ENCODE results near the gene ADAMTSL1.

The ADAMTSL1 gene

DNA sequence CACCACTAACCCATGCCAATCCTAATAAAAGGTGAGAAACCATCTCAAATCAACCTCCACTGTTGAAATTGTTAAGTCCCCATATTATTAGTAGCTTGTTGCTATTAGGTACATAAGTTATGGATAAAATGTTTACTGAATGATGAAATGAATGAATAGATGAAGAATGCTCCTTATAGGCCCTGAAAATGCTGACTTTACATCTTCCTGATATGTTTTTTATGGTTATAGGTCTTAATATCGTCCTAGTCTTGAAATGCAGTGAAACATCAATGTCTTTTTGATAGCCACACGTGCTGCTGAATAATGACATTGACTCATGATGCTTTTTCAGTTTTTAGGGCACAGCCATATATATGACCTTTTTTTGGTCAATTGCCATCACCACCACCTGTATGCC lies 281.3 kb downstream of the ADAMTSL1 start:
- CTCF ChIA-PET, result interaction anchor here (0.9 to 1.0 kb wide), 2 partner anchors 9 to 50 kb away, joined by 4 read pairs; no protein-coding TSS in a partner anchor

DNA sequence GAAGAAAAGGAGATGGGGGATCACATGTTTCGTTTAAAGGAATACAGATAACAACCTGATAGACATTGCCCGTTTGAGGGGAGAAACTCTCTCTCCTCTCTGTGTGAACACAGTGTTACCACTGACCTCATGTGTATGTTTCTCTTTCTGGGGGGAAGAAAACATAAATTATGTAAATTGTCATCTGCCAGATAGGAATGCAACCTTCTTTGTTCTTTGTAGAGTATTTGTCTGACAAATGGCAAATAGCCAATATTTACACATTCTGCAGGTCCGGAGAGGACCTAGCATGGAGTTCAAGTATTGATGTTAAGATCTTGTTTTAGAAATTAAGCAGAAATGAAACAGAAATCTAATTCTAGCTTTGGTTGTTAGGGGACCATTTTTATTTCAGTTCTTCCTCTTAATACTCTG lies 282.8 kb downstream of the ADAMTSL1 start:
- POLR2A ChIA-PET, result interaction anchor here (0.7 to 1.1 kb wide), 2 partner anchors 220 to 223 kb away, joined by 3 to 4 read pairs; no protein-coding TSS in a partner anchor

More for the DNA sequence above, 281.3 kb downstream of the ADAMTSL1 start:
- POLR2A ChIA-PET, result no interaction called here
- Histone ChIP-seq H3K9me3 (ENCODE audit: control insufficient read depth, insufficient read depth, low read depth, low read length) (no peaks in the 10 kb centered on the region), H3K27ac (ENCODE audit: extremely low read depth, low read depth, low read length) (no peak overlapping the region), H3K4me3 (ENCODE audit: low read depth, low read length) (no peak overlapping the region), H3K36me3 (ENCODE audit: control insufficient read depth in 2 of 2, insufficient read depth in 1 of 2, low read length in 2 of 2) (no peaks in the 10 kb centered on the region), H3K4me1 (ENCODE audit: control insufficient read depth, insufficient read depth, low read length) (no peaks in the 10 kb centered on the region)
- TF ChIP-seq ZFP69B (tag by site-specific recombination; IDR thresholded peaks at IDR 0.05) (no peak), MEIS1 (CRISPR knock-in tag; IDR thresholded peaks at IDR 0.05; ENCODE audit: borderline replicate concordance) (no peak), ZBTB21 (tag by site-specific recombination; IDR thresholded peaks at IDR 0.05) (no peak), ZSCAN30 (tag by site-specific recombination; IDR thresholded peaks at IDR 0.05) (no peak), ZNF214 (tag by site-specific recombination; IDR thresholded peaks at IDR 0.05; ENCODE audit: borderline replicate concordance) (no peak), GLIS2 (tag by site-specific recombination; IDR thresholded peaks at IDR 0.05) (no peak), ZNF426 (tag by site-specific recombination; IDR thresholded peaks at IDR 0.05) (no peak), ZNF138 (tag by site-specific recombination; IDR thresholded peaks at IDR 0.05; ENCODE audit: borderline replicate concordance) (no peak)

DNA sequence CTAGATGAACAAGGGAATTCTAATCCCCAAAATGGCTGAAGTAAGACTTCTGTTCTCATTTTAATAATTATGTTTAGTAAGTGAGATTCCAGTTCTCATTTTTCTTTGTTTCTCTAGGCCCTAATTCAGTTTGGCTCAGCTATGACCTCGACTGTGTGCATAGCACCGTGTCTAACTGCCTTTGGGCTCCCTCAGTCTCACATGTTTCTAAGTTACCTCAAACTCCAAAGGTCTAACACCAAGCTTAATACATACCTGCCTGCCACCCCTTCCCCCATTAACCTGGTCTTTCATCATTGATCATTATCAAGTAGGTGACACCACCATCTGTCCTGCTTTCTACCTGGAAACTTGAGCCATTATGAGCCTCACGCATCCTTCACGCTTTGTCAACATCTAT lies 285.9 kb downstream of the ADAMTSL1 start:
- no peak overlapping the region for H3K27ac ChIP-seq (ENCODE audit: extremely low read depth, low read depth, low read length)
- POLR2A ChIA-PET, result no interaction called here
- no peak overlapping the region for H3K4me3 ChIP-seq (ENCODE audit: low read depth, low read length)
- H3K4me1 ChIP-seq (ENCODE audit: control insufficient read depth, insufficient read depth, low read length), result peaks cover 4% of the 10 kb centered on the region; the same call in 1 of the 2 replicates
- H3K36me3 ChIP-seq (ENCODE audit: control insufficient read depth in 2 of 2, insufficient read depth in 1 of 2, low read length in 2 of 2), result no peaks in the 10 kb centered on the region
- TF ChIP-seq, protein P1, sequence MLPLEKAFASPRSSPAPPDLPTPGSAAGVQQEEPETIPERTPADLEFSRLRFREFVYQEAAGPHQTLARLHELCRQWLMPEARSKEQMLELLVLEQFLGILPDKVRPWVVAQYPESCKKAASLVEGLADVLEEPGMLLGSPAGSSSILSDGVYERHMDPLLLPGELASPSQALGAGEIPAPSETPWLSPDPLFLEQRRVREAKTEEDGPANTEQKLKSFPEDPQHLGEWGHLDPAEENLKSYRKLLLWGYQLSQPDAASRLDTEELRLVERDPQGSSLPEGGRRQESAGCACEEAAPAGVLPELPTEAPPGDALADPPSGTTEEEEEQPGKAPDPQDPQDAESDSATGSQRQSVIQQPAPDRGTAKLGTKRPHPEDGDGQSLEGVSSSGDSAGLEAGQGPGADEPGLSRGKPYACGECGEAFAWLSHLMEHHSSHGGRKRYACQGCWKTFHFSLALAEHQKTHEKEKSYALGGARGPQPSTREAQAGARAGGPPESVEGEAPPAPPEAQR (tag by site-specific recombination; IDR thresholded peaks at IDR 0.05), result no peak
- no peak for TF ChIP-seq GFI1B (tag by site-specific recombination; IDR thresholded peaks at IDR 0.05)
- CTCF ChIA-PET, result interaction anchor here (0.9 kb wide), 1 partner anchor 9 kb away, joined by 3 read pairs; no protein-coding TSS in a partner anchor
- no peaks in the 10 kb centered on the region for H3K9me3 ChIP-seq (ENCODE audit: control insufficient read depth, insufficient read depth, low read depth, low read length)

More for the DNA sequence above, 282.8 kb downstream of the ADAMTSL1 start:
- peak; percentile 55; the same call in 1 of the 2 replicates for TF ChIP-seq MEIS1 (CRISPR knock-in tag; IDR thresholded peaks at IDR 0.05; ENCODE audit: borderline replicate concordance)
- TF ChIP-seq ZNF423 (tag by site-specific recombination; IDR thresholded peaks at IDR 0.05), result no peak
- no peaks in the 10 kb centered on the region for H3K9me3 ChIP-seq (ENCODE audit: control insufficient read depth, insufficient read depth, low read depth, low read length)
- no peaks in the 10 kb centered on the region for H3K4me1 ChIP-seq (ENCODE audit: control insufficient read depth, insufficient read depth, low read length)
- no peak overlapping the region for H3K4me3 ChIP-seq (ENCODE audit: low read depth, low read length)
- H3K36me3 ChIP-seq (ENCODE audit: control insufficient read depth in 2 of 2, insufficient read depth in 1 of 2, low read length in 2 of 2), result no peaks in the 10 kb centered on the region
- no peak overlapping the region for H3K27ac ChIP-seq (ENCODE audit: extremely low read depth, low read depth, low read length)
- CTCF ChIA-PET, result interaction anchor here (0.6 to 0.7 kb wide), 2 partner anchors 34 to 479 kb away, joined by 3 to 4 read pairs; no protein-coding TSS in a partner anchor

DNA sequence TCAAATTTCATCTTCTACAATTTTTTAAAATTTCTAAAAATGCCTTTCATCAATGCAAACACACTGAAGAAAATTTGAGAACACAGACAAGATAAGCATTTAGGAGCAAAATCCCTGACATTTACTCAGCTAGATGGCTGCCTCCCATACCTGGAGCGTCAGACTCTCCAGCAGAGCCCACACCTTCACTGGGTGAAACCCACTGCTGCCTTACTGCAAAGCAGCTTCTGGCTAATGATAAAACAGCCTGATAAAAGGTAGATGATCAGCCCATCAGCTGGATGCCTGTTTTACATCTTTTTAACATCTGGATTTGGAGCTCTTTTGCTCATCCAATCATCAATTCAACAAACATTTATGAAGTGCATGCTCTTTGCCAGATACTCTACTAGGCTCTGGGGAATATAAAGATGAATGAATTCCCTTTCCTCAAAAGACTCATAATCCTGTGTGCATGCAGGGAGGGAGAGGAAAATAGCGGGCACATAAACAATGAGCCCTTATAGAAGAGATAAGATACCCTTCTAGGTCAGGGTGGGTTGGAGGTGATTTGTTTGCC lies 287.9 kb downstream of the ADAMTSL1 start:
- ChIA-PET POLR2A (no interaction called here), CTCF (interaction anchor here (0.6 to 0.7 kb wide), 2 partner anchors 24 to 550 kb away, joined by 3 to 4 read pairs; no protein-coding TSS in a partner anchor)
- H3K36me3 ChIP-seq (ENCODE audit: control insufficient read depth in 2 of 2, insufficient read depth in 1 of 2, low read length in 2 of 2), result no peaks in the 10 kb centered on the region
- TF ChIP-seq ZIC2 (tag by site-specific recombination; IDR thresholded peaks at IDR 0.05), result no peak
- peak; percentile 70; the same call in 1 of the 2 replicates for TF ChIP-seq ZNF677 (tag by site-specific recombination; IDR thresholded peaks at IDR 0.05)
- H3K4me1 ChIP-seq (ENCODE audit: control insufficient read depth, insufficient read depth, low read length), result peaks cover 4% of the 10 kb centered on the region; the same call in 1 of the 2 replicates
- no peaks in the 10 kb centered on the region for H3K9me3 ChIP-seq (ENCODE audit: control insufficient read depth, insufficient read depth, low read depth, low read length)
- no peak overlapping the region for H3K4me3 ChIP-seq (ENCODE audit: low read depth, low read length)
- H3K27ac ChIP-seq (ENCODE audit: extremely low read depth, low read depth, low read length), result no peak overlapping the region
